HG02981 (cell line): Measurements from ENCODE around the gene NECAP2.
"Not testable (repeated sequence)": the region's sequence is repeated elsewhere in the genome, so short reads cannot be mapped to it uniquely, and the experiment has no call there.

ENCODE experiments used
- ATAC-seq: cut with Tn5 transposase; IDR thresholded peaks from one replicate; pipeline ENCODE4 v1.9.1; 2021; ENCODE audit warnings: mild to moderate bottlenecking, moderate library complexity; ENCODE audit not compliant: unreplicated experiment

The NECAP2 gene

GRCh38 chr1:16456151-16456550, 15.6 kb downstream of the NECAP2 start:
- not testable (repeated sequence) for ATAC-seq

GRCh38 chr1:16458831-16459230, 18.3 kb downstream of the NECAP2 start:
- no peak for ATAC-seq

- no peak for ATAC-seq
These were observed 18.9 kb downstream of the NECAP2 start for GRCh38 chr1:16459352-16459925.

- ATAC-seq: no peak
These were observed 21.2 kb downstream of the NECAP2 start for GRCh38 chr1:16461681-16462080.

- no peak for ATAC-seq
These were observed 22.3 kb downstream of the NECAP2 start for GRCh38 chr1:16462773-16463330.

- no peak for ATAC-seq
These were observed 24.5 kb downstream of the NECAP2 start for GRCh38 chr1:16464917-16465625.

GRCh38 chr1:16468558-16468957, 28.0 kb downstream of the NECAP2 start:
- ATAC-seq: no peak

GRCh38 chr1:16474166-16474800, 33.8 kb downstream of the NECAP2 start:
- no peak for ATAC-seq

- not testable (repeated sequence) for ATAC-seq
These were observed 34.4 kb downstream of the NECAP2 start for GRCh38 chr1:16474891-16475290.

- not testable (repeated sequence) for ATAC-seq
These were observed 35.5 kb downstream of the NECAP2 start for GRCh38 chr1:16475771-16476770.

- ATAC-seq: no peak
These were observed 37.6 kb downstream of the NECAP2 start for GRCh38 chr1:16478091-16478490.

- ATAC-seq: not testable (repeated sequence)
These were observed 42.6 kb downstream of the NECAP2 start for GRCh38 chr1:16483146-16483545.

GRCh38 chr1:16483639-16484500, 43.3 kb downstream of the NECAP2 start:
- not testable (repeated sequence) for ATAC-seq

GRCh38 chr1:16484501-16484835, 43.9 kb downstream of the NECAP2 start:
- no peak for ATAC-seq

- ATAC-seq: no peak
These were observed 44.4 kb downstream of the NECAP2 start for GRCh38 chr1:16484931-16485330.

GRCh38 chr1:16486316-16486715, 45.8 kb downstream of the NECAP2 start:
- not testable (repeated sequence) for ATAC-seq

GRCh38 chr1:16487011-16487410, 46.5 kb downstream of the NECAP2 start:
- ATAC-seq: not testable (repeated sequence)

- not testable (repeated sequence) for ATAC-seq
These were observed 48.8 kb downstream of the NECAP2 start for GRCh38 chr1:16489195-16489880.

GRCh38 chr1:16491056-16491675, 50.6 kb downstream of the NECAP2 start:
- no peak for ATAC-seq
